Measurements from ENCODE around the gene ZNF511. TPM values are rescaled to one million over a fixed set of nuclear protein-coding genes. Genes with fewer than 3 reads are reported as not detected.

The ZNF511 gene
- total RNA-seq, 1 experiment from 2014 or later = 89.4 TPM

- peak overlapping the region; percentile 90 for H3K14ac ChIP-seq (ENCODE audit: insufficient read depth, low read length)
- no peak overlapping the region for H2BK5ac ChIP-seq (ENCODE audit: insufficient read length, low read length)
- no peak overlapping the region for H3K27ac ChIP-seq (ENCODE audit: insufficient read length, low read depth, low read length)
- no peak overlapping the region for H3K4ac ChIP-seq (ENCODE audit: low read depth, low read length)
- H3K18ac ChIP-seq (ENCODE audit: insufficient read length, low read depth, low read length) = peak overlapping the region; percentile 34
- H2AK5ac ChIP-seq (ENCODE audit: insufficient read length, low read length) = no peak overlapping the region
- no peaks in the 10 kb centered on the region; the same call in 1 of the 2 replicates for H3K4me1 ChIP-seq (ENCODE audit: insufficient read depth, low read length)
- Mint-ChIP-seq H3K27ac (no peak overlapping the region), H3K36me3 (ENCODE audit: insufficient read depth in 1 of 3, low read depth in 3 of 3) (no peaks in the 10 kb centered on the region; a peak in 1 of 7 replicates), H3K9me3 (0 out of 5 replicates have a peak, but pooled peaks cover 0 to 2% of the 10 kb centered on the region in 2 experiments), H3K27me3 (ENCODE audit: low read depth) (peaks cover 65% of the 10 kb centered on the region), H3K4me3 (peak overlapping the region; percentile 69 to 83), H3K4me1 (peaks cover 14 to 28% of the 10 kb centered on the region in 2 experiments)
- no peaks in the 10 kb centered on the region for H3K79me2 ChIP-seq (ENCODE audit: insufficient read depth, low read length)
- no peaks in the 10 kb centered on the region for H4K20me1 ChIP-seq (ENCODE audit: control insufficient read depth, insufficient read depth, insufficient read length)
- H4K8ac ChIP-seq (replicated peaks; ENCODE audit: insufficient read length, low read depth, low read length) = no peak overlapping the region
- no peak for TF ChIP-seq CTCF (conservative IDR thresholded peaks at IDR 0.05)
- no peak overlapping the region for H2AFZ ChIP-seq (ENCODE audit: low read length)
- no peak overlapping the region for H3K9ac ChIP-seq (ENCODE audit: extremely low read depth, insufficient read length, low read length)
- WGBS (ENCODE audit: extremely low coverage, insufficient read length, low lambda C conversion rate) = no CpG with 5 or more reads among the region's 91 CpGs
- no peaks in the 10 kb centered on the region for H3K9me3 ChIP-seq (ENCODE audit: control insufficient read depth, low read depth, low read length)
- no peaks in the 10 kb centered on the region for H3K79me1 ChIP-seq (ENCODE audit: insufficient read depth, low read depth, low read length, poor library complexity, severe bottlenecking)
- no peak overlapping the region for H3K23ac ChIP-seq (ENCODE audit: insufficient read length, low read depth, low read length)
- DNase-seq = no peak
- H2BK15ac ChIP-seq (ENCODE audit: low read depth, low read length) = no peak overlapping the region; the same call in 1 of the 2 replicates
- H3K56ac ChIP-seq (ENCODE audit: insufficient read length, low read depth, low read length) = no peak overlapping the region
- no peak overlapping the region for H2BK120ac ChIP-seq (ENCODE audit: low read depth, low read length, poor library complexity, severe bottlenecking)
- no peak overlapping the region for H2BK20ac ChIP-seq (ENCODE audit: low read depth, low read length, poor library complexity, severe bottlenecking)
- H3K27me3 ChIP-seq (ENCODE audit: insufficient read depth, low read length) = peaks cover 13% of the 10 kb centered on the region; the same call in 1 of the 2 replicates
- no peak overlapping the region for H2BK12ac ChIP-seq (ENCODE audit: insufficient read length, low read depth, low read length)
- peaks cover 19% of the 10 kb centered on the region for H3K23me2 ChIP-seq (ENCODE audit: insufficient read length, low read depth, low read length, poor library complexity, severe bottlenecking)
- no peak overlapping the region for H3T11ph ChIP-seq (ENCODE audit: low read length)
- H4K5ac ChIP-seq (ENCODE audit: insufficient read length, low read depth, low read length) = no peak overlapping the region
- no peak overlapping the region for H4K91ac ChIP-seq (ENCODE audit: insufficient read length, low read depth, low read length)
- peak overlapping the region; percentile 70 for H3K4me2 ChIP-seq (ENCODE audit: insufficient read depth, insufficient read length, low read length)
Observed at GRCh38 chr10:133325440-133326222, 16.9 kb downstream of the ZNF511 start.
